Gastrocnemius medialis (tissue), 4 donors: ENCODE results near the gene P2RX2.

Experiments
- CTCF ChIP-seq, 5 experiments: fragments of 450-650 bp in 3 of 5; fragments of 200-600 bp in 2 of 5; sonication (generic) in 2 of 5; IDR thresholded peaks in 4 of 5; conservative IDR thresholded peaks in 1 of 5; 1 replicate in 4 of 5; 2 replicates in 1 of 5; pipeline ENCODE4 v1.5.1; 2016 to 2019; ENCODE audit warnings: antibody characterized with exemption in 5 of 5, mild to moderate bottlenecking in 3 of 5, moderate library complexity in 3 of 5
- POLR2A ChIP-seq, 2 donors: fragments of 450-650 bp; IDR thresholded peaks; one replicate each; pipeline ENCODE4 v1.6.1; 2017; ENCODE audit warnings: antibody characterized with exemption in 2 of 2, mild to moderate bottlenecking in 2 of 2, moderate library complexity in 2 of 2

GRCh38 chr12:132572801-132573760 lies 45.5 kb upstream of the P2RX2 start:
- TF ChIP-seq CTCF (IDR thresholded peaks at IDR 0.05 in 4 of 5, conservative IDR thresholded peaks at IDR 0.05 in 1 of 5) (no peak), POLR2A (IDR thresholded peaks at IDR 0.05) (no peak)
